T-helper 9 cell (primary cell): ENCODE measurements around the gene UFSP2.

Source experiments
- DNase-seq: peaks from one replicate; pipeline ENCODE4 v3.0.0-alpha.2; 2020

The UFSP2 gene

DNA sequence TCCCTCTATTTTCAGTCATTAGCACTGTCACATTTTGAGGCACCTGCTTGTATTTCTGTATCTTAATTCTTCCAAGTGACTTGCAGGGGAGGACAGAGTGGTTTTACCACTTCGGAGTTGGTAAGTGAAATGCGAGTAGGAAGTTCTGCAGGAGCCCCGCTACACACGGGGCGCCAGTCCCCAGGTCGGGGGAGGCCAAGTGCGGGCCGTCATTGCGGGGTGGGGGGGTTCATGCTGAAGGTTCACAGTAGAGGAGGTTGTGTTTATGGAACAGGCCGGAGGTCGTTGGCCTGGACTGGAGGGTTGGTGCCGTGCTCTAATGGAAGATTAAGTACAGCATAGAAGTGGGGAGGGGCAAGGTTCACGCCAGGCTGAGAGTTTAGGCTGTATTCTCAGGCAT, 74.1 kb downstream of the UFSP2 start:
- DNase-seq, result no peak
